HG02973 (cell line): ENCODE results near the gene RIPK4.
"Not testable (repeated sequence)": the region's sequence is repeated elsewhere in the genome, so short reads cannot be mapped to it uniquely, and the experiment has no call there.

Experiments used
- ATAC-seq: cut with Tn5 transposase; IDR thresholded peaks from one replicate; pipeline ENCODE4 v1.9.1; 2021; ENCODE audit warnings: moderate library complexity; ENCODE audit not compliant: unreplicated experiment

Gene RIPK4

DNA sequence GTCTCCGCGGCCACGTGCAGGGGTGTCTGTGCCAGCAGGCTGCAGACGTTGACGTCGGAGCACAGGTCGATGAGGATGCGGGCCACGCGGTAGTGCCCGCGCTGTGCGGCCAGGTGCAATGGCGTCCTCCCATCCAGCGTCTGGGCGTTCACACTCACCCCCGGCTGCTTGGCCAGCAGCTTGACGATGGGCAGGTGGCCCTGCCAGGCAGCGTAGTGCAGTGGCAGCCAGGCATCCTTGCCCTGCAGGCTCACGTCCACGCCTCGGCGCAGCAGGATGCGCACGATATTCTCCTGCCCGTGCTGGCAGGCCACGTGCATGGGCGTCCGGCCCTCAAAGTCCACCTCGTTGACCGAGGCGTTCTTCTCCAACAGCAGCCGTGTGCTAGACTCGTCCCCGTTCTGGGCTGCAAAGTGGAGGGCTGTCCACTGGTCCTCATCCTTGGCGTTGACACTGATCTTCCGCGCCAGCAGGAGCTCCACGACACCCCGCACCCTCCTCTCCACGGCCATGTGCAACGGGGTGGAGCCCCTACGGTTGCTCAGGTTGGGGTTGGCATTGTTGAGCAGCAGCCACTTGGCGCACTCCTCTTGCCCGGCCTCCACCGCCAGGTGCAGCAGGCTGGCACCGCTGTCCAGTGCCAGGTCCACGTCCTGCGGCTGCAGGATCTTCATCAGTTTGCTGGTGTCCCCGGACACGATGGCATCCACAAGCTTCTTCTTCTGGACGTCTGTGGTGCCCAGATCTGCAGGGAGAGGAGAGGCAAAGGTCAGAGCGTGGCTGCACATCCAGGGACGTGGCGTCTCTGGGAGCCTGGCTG, 25.4 kb downstream of the RIPK4 start:
- no peak for ATAC-seq

DNA sequence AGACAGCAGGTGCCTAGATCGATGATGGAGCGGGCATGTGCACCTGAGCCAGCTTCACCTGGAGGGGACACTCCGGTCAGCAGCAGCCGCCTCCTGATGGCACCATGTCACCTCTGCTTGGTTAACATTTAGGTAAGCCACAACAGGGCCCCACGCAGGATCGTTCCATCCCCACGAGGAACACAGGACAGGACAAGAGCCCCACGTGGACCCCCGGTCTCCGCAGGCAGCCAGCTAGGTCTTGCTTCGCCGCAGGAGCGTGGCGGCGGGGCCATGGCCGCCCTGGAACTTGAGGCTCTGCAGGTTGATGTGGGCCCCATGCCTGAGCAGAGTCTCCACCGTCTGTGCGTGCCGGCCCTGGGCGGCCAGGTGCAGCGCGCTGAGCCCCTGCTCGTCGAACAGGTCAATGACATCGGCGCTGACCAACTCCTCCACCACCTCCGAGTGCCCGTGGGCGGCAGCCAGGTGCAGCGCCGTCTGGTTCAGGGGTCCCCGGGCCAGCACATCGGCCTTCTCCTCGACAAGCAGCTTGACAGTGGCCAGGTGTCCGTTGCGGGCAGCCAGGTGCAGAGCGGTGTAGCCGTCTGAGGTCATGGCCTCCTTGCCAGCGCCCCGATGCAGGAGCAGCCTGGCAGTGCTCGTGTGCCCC, 26.1 kb downstream of the RIPK4 start:
- ATAC-seq, result no peak

DNA sequence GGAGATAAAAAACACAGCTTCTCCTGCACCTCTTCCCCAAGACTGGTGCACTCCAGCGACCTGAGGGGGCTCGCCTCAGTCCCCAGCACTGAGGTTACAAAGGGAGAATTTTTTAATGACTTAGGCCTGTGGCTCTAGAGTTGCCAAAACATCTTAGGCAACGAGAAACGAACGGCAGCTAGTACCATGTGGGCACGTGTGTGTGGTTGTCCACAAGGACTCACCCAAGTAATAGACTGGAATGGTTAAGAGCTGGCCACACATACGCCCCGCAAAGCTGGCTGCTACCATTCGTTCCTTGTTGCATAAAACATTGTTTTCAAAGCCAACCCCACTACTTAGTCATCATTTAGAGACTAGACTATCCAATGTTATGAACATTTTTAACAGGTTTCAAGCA, 26.9 kb downstream of the RIPK4 start:
- no peak for ATAC-seq

DNA sequence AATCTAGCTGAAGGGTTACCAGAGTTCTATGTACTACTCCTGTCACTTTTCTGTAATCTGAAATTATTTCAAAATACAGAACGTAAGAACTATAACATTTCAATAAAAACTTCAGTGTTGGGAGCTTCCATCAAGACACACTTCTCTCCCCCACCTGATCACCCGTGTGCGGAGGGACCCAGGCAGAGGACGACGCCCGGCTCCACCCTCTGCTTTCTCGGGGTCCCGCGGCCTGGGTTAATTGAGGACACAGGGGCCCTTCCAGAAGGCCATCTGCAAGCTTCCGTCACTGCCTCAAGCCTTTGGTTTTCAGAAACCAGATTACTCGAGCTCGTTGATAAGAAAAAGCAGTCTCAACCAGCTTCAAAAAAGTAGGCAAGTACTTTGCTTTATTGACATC, 27.8 kb downstream of the RIPK4 start:
- ATAC-seq, result no peak

DNA sequence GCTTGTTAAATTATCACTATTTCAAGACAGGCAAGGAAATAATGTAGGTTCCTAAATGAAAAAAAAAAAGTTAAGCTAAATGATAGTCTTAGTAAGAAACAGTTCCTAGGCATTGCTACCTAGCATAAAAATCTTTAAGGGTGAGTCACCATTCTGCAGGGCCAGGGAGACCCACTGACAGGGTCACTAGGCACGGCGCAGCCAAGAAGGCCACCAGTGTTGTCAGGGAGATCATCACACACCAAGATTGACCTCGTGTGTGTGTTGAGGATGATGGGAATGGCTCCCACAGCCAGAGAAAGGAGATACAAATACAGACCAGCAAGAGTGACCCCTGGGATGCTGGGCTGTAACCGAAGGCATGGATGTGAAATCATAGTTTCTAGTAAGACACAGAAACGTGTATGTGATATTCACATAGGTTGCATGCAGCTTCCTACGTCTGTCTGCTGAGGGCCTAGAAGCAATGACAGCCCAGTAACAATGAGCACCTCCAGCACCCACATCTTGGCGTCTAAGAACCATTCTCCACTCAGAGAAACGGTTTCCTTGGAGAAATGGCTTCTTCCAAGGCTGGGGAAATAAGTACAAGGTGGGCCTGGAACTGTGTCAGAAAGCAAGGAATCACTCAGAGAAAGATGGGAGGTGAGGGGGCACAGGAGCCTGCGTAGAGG, 29.1 kb downstream of the RIPK4 start:
- no peak for ATAC-seq

DNA sequence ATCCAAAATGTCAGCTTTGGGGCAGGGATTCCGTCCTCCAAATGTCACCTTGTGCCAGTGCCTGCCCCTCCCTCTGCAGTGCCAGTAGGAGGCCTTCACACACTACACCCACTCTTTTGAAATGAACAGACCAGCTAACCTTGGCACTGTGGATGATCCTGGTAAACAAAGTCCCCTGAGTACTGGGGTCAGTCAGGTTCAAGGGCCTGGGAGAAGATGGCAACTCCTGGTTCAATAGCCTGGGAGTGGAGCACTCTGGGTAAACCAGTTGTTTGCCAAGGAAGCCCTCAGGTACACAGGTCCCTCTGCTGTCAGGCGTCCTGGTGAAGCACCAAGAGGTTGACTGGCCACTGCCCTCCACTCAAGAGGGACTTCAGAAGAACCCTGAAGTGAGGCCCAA, 30.4 kb downstream of the RIPK4 start:
- ATAC-seq, result no peak

DNA sequence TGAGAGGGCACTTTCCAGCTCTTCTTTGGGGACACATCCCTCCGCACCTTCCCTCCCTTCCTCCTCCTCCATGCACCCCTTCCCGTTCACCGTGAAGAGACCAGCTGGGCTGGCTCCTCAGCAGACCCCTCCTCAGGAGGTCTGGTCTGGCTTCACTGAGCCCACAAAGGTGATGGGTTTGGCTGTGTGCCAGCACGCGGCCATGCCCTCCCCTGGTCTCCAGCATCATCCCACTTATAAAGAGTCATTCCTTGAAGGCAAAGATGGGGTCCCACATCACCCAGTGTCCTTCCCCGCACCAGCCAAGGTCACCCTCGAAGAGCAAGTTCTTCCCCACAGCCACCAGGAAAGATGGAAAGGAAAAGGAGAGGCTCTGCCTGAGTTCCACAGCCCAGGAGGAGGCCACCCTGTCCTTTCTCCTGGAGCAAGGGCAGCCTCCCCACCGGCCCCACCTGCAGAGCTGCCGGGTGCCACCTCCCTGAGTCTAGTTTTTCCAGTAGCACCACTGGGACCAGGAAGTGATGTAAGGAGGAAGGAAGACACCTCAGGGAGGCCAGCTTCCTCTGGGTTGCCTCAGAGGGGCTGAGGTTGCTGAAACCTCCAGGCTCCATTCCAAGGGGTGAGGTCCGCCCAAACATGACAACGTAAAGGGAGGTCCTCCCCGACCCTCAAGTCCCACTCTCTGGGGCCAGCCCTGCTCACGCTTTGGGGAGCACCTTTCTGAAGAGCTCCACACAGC, 32.7 kb downstream of the RIPK4 start:
- no peak for ATAC-seq

DNA sequence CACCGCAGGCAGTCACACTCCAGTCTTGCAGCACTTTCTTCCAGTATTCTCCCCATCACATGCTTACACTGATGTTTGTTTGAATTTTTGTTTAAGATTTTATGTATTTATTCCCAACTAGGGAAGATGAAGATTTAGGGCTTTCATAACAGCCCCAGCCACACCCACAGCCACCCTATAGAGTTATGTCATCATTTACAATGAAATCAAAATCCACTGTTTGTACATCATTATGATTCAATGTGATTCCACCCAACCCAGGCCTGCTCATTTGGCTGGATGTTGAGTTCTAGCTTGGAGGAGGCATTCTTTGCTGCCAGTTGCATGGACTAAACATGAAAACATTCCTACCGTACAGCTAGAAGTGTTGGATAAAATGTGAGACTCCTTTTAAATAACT, 35.8 kb downstream of the RIPK4 start:
- no peak for ATAC-seq

DNA sequence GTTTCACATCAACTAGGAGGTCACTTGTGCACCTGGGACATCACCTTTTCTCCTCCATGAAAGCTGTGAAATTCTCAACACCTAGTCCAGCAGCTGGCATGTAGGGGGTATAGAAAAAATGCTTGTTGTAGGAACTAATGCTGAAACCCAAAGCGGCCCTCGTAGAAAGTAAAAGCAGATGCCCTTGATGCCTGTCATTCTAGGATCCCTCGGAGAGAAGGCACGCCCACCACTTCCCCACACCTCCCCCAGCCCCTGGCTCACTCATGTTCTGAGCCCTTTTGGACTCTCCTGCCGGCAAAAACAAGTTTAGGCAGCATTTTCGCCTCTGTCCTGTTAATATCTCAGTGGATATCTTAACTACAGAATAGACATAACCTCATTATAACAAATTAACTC, 36.5 kb downstream of the RIPK4 start:
- no peak for ATAC-seq

DNA sequence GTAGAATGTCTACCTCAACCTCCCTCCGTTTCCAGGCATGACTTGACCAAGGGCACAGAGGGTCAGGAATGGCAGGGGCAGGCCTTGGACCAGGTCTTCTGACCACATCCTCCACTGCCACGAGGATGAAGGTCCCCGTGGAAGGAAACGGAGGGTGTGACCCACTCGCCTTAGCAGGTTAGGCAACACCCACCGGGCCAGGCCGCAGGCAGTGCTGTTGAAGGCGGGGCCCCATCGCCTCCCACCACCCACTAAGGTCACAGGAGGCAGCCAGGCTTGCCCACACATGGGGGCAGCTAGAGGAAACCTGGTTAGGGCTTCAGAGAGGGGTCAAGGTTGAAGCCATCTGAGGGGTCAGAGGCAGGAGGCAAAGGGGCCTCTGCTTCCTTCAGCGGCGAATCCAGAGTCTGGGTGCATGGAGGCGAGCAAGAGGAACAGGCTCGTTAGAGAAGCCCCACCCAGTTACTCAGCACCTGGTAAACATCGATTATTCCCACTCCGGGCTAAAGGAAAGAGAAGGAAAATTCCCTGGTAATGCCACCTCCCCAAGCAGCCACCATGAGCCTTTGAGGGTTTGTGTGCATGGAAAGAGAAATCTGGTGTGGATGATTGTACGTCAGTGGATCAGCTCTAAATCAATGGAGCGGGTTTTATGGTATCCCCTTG, 37.0 kb downstream of the RIPK4 start:
- ATAC-seq, result no peak

DNA sequence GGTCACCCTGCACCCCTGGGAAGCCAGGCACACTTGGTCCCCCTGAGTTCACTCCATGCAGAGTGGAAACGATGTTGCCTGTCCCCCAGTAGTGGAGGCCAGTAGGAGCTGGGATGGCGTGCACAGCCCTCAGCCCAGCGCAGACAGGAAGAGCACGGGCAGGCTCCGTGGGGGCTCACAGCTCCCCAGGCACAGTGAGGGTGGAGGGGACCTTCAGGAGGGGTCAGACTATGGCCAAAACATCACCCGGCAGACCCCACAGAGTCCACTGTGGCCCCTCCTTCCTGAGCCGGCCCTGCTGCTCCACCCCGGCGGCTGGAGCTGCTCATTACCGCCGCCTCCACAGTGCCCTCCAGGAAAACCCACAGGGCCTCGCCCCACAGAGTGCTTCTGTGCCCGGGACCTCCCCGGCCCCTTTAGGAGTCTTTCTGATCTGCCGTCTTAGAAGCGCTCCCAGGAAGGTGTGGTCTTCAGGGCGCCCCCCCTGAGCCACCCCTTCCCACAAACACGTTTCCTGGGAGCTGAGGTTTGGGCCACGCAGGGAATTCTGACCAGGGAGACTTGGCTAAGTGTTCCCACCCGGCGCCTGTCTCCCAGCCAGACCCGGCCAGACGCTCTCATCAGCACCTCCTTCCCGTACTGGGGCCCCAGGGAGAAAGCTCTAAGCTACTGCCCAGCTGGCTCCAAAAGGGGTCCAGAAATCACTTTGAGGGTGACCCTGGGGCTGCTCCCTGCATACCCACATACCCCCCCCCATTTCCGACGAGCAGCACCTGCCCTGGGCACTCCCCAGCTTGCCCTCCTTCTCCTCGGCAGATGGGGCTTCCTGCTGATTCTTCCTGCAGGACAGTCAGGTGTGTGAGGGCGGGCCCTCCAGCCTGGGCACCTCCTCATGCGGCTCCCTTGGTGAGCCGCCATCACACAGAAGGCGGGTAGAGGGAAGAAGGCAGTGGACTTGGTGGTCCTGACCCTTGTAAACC, 38.8 kb downstream of the RIPK4 start:
- ATAC-seq, result no peak

DNA sequence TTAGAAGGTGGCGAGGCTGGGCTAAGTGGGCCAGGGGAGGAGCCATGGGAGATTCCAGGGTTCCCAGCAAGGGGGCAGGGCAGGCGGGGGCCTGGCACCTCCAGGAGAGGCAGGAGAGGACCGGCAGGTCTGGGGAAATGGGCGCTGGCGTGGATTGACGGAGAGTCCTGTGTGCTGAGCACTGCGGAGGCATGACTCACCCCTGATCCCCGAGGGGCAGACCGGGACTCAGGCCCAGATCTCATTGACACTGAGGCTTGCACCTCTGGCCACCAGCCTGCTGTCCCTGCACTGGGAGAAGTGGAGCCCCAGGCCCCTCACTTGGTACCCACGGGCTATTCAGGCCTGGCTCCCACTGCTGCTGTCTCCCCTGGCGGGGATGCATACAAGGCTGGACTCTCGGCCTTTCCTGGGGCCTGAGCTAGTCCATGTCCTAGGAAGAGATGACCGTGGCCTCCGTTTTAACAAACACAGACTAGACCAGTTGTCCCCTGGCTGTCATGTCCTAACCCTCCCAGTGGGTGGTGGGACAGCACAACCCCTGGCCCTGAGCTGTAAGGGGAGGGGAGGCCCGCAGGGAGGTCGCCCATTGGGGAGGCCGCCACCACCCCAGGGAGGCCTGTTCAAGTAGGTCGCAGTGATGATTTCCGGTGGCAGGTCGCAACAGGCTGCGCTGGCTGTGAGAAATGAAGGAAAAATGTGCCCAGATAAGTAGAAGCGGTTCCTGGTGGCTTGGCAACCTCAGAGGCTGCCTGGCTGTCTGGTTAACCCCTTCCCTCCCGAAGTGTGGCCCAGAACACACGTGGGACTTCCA, 39.7 kb downstream of the RIPK4 start:
- no peak for ATAC-seq

DNA sequence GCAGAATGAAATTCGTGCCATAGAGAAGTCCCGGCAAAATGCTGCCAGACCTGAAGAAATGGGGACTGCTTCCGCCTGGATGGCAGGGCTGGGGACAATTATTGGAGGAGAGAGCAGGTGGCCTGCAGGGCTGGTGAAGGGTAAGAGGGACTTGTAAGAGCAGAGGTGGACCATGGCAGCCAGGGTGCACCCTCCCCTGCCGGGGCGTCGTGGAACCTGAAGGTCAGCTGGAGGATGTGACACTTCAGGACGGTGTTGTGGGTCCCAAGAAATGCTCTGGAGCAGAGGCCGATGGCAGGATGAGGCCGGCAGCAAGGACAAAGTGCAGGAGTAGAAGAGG, 40.3 kb downstream of the RIPK4 start:
- no peak for ATAC-seq

DNA sequence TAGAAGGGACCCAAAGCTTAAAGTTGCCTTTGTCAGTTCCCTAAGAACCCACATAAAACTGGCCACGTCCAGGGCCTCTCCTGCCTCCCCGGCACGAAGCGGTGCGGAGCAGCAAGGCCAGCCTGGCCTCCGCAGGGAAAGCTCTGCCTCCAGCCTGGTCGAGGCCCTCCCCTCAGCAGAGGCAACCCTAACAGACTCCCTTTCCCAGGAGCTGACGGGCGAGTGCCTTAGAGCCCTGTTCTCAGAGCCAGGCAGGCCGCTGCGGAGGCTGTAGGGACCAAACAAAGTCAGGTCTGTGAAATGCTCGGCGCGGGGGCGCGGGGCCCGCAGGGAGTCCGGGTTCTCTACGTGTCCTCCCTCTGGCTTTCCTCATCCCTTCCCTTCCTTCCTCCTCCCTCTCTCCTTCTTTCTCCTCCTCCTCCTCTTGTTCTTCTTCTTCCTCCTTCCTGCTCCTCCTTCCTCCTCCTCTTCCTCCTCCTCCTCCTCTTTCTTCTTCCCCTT, 40.7 kb downstream of the RIPK4 start:
- no peak for ATAC-seq

DNA sequence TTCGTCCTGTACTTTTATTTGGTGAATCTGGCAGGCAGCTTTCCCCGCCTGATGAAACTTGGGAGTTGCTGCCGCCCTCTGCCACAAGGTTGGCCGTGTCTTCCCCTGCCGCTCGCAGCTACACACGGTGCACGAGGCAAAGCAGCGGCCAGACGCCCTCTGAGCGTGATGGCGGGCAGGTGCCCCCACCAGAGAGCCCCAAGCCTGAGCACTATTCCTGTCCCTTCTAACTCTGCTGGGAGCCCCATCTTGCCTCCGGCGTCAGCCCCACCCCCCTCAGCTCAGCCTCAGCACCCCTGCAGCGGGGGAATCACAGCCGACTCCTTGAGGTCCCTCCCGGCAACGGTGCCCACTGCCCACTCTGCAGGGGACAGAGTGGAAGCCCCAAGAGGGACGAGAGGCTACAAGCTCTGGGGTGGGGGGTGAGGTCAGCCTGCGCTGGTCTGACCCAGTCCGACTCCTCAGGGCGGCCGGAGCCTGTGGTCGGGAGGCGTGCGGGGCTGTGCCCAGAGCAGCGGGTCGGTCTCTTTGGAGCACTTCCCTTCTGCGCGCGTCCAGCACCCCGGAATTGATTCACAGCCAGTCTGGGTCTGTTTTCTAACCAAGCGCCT, 41.3 kb downstream of the RIPK4 start:
- ATAC-seq, result no peak

DNA sequence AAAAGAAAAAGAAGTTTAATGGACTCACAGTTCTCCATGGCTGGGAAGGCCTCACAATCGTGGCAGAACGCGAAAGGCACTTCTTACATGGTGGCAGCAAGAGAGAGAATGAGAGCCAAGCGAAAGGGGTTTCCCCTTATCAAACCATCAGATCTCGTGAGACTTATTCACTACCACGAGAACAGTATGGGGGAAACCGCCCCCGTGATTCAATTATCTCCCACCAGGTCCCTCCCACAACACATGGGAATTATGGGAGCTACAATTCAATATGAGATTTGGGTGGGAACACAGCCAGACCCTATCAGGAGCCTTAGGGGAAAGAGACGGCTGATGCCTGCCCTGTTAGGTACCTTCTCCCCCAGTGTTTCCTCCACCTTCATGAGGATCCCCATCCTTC, 43.0 kb downstream of the RIPK4 start:
- ATAC-seq, result not testable (repeated sequence)

DNA sequence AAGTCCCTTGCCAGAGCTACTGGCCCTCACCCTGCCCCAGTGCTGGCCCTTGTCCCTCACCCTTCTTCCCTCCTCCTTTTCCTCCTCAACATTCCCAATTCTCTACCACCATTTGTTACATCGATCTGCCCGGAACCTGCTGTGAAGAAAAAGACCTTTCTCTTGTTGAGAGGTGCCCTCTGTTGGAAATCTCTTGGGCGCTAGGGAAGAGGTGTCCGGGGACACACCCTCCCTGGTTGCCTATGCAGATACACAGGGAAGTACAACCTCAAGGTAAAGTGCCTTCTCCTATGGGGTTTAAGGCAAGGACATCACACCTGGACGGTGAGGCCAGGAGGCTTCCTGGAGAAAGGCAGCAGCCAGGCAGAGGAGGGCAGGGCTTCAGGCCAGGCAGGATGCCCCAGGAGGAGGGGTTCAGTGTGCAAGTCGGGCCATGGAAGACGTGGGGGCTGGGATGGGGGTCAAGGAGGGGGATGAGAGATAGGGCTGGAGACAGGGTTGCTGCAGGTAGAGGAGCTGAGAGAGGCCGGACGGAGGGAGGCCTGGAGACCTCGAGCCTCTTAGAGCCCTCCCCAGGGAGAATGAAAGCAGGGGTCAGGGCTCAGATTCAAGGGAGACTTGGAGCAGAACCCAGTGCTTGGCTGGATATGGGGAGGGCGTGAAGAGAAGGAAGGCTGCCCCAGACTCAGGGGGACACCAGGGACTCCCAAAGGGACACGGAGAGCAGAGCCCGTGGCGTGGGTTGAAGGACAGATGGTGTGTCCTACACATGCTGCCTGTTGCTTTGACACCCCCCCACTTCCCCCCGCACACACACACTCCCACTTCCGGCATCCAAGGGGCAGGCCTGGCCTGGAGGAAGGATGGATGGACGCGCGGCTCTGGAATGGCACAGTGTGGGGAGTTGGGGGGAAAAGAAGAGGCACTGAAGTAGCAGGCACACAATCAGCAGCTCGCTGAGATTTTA, 44.5 kb downstream of the RIPK4 start:
- no peak for ATAC-seq
